GM21360 (cell line): Measurements from ENCODE around the gene MORN5.

Experiments used
- ATAC-seq: cut with Tn5 transposase; IDR thresholded peaks from one replicate; pipeline ENCODE4 v1.9.1; 2021; ENCODE audit warnings: mild to moderate bottlenecking, moderate library complexity; ENCODE audit not compliant: unreplicated experiment

MORN5 gene

DNA sequence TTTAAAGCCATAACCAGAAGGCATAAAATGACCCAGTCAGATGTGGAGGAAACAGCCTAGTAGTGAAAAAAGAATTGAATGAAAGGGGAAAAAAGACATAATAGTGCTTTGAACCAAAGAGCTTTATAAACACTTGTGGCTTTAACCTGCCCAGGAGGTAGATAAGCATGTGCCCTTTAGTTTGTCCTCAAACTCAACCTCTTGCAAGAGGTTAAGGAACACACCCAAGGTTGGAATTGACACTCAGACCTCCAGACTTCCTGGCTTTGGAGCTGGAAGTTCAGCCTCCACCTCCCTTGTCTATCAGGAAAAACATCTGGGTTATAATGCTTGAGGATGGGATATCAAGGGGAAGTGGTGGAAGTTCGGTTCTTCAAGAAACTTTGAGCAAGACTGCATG lies 16.4 kb upstream of the MORN5 start:
- ATAC-seq, result no peak

DNA sequence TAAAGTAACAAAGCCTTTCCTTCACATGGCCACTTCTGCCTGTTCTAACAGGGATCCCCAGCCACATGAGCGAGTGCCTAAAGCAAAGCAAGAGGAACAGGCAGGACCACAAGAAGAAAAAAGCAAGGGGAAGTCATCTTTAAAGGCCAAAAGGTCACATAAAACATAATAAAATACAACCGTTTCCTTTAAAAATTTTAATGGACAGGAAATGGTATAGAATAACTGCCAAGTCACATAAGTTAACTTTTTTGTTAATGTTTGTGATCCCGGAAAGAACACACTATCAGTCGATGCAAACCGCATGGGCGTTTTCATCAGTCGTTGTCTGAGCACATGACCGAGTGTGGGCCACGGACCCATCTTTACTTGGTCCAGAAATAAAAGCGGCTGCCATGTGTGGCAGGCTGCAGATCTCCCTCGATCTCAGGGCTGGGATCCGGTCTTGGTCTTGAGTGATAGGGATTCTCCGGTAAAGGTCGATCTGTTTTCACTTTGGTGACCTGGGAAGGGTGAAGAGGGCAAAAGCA lies 15.8 kb upstream of the MORN5 start:
- no peak for ATAC-seq

GRCh38 chr9:122144836-122145591 lies 14.7 kb upstream of the MORN5 start:
- ATAC-seq, result no peak

GRCh38 chr9:122145592-122145863 lies 14.2 kb upstream of the MORN5 start:
- ATAC-seq, result no peak

GRCh38 chr9:122151267-122151828 lies 8.4 kb upstream of the MORN5 start:
- no peak for ATAC-seq

GRCh38 chr9:122155796-122156195 lies 3.9 kb upstream of the MORN5 start:
- ATAC-seq, result no peak

- ATAC-seq, result no peak
These were observed 1.5 kb upstream of the MORN5 start for GRCh38 chr9:122158202-122158601.

DNA sequence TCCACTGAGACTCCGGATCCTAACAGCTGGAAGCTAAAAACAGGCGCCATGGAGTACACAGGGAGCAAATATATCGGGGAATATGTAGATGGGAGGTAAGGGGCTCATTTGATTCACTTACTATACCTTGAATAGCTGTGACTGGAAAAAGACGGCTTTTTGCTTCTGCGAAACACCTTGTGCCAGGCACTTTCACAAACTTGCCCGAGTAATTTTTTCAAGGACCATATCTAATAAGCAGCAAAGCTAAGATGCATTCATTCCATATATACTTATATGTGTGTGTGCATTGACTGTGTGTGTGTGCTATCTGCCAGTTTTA lies 178 bp downstream of the MORN5 start:
- ATAC-seq, result no peak

- no peak for ATAC-seq
These were observed 2.7 kb downstream of the MORN5 start for GRCh38 chr9:122162415-122162814.

- no peak for ATAC-seq
These were observed 4.6 kb downstream of the MORN5 start for GRCh38 chr9:122164286-122164685.

GRCh38 chr9:122168356-122168755 lies 8.6 kb downstream of the MORN5 start:
- no peak for ATAC-seq

DNA sequence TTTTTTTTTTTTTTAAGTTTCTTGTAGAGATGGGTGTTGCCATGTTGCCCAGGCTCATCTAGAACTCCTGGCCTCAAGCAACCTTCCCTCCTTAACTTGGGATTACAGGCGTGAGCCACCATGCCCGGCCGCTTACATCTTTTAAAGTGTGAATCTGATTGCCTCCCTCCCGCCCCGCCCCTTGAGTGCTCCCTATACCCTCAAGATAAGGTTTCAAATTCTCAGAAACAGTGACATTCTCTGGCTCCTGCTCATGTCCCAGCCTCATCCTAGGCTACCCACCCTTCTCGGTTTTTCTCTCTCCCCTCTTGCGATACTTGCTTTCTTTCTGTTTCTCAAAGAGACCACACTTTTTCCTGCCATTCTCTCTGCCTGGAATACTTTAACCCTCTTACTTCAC lies 12.4 kb downstream of the MORN5 start:
- no peak for ATAC-seq

- ATAC-seq, result no peak
These were observed 14.0 kb downstream of the MORN5 start for GRCh38 chr9:122173670-122174069.

DNA sequence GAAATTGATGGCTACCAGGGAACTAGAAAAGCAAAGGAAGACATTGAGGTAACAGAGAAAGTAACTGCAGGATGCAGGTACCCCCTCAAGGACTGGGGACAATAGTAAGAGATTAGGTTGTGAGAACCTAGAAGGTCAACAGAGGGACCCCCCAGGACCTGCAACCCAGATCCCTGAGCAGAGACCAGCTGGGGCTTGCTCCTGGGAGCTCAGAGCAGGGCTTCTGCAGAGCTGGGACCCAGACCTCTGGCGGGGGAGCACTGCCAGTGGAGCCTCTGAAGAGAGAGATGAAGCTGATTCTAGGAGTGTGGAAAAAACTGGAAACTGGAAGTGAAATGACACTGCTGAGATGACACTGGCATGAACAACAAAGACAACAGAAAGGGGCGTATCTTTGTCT lies 17.2 kb downstream of the MORN5 start:
- no peak for ATAC-seq

- no peak for ATAC-seq
These were observed 19.5 kb downstream of the MORN5 start for GRCh38 chr9:122179054-122179689.

DNA sequence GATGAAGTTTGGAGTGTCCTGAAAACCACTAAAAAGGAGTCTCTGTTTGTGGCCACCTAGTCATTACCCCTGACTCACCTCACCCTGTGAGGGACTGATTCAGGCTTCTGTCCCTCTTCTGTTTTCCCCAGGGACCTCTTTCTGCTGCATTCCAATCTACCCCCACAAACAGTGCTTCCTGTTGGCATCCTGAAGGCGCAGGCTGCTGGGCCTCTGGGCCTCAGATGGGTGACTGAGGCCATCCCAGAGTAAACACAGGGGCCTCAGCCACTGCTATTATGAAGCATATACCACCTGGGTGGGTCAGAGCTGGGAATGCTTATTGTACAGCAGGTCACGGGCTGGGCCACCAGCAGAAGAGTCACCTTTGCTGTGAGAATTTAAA lies 20.0 kb downstream of the MORN5 start:
- ATAC-seq, result no peak

GRCh38 chr9:122180633-122181032 lies 20.9 kb downstream of the MORN5 start:
- no peak for ATAC-seq

DNA sequence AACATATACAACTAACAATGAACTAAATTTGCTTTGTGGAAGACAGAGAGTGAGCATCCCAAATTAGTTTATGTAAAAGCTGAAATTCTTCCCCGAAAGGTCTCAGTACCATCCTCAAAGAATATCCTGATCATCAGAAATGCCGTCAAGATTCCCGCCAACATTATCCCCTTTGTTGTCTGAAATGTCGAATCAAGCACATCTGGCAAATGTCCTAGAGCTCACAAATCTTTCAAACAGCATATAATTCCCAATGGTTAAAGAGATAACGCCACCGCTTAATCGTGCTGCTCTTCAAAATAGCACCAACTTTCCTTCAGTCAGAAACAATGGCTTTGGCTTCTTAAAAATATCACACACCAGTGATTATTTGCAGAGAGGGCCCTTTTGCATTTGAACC lies 23.8 kb downstream of the MORN5 start:
- no peak for ATAC-seq

- ATAC-seq, result no peak
These were observed 24.8 kb downstream of the MORN5 start for GRCh38 chr9:122184551-122184950.

DNA sequence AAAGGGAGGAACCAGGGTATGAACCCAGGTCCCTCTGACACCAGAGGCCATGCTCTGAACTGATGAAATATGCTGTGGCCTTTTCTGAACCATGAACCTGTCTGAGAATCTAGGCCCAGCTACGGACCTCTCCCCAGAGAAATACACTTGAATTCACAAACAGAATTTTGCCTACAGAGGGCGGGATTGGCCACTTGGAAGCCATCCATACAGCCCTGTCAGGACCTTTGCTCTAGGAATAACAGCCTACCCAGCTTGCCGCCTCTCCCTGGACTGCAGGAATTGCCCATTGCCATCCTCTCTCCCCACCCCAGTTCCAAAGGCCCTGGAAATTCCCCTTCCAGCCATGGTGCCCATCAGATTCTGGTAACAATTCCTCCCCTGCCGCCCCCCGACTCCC lies 26.6 kb downstream of the MORN5 start:
- ATAC-seq, result no peak

DNA sequence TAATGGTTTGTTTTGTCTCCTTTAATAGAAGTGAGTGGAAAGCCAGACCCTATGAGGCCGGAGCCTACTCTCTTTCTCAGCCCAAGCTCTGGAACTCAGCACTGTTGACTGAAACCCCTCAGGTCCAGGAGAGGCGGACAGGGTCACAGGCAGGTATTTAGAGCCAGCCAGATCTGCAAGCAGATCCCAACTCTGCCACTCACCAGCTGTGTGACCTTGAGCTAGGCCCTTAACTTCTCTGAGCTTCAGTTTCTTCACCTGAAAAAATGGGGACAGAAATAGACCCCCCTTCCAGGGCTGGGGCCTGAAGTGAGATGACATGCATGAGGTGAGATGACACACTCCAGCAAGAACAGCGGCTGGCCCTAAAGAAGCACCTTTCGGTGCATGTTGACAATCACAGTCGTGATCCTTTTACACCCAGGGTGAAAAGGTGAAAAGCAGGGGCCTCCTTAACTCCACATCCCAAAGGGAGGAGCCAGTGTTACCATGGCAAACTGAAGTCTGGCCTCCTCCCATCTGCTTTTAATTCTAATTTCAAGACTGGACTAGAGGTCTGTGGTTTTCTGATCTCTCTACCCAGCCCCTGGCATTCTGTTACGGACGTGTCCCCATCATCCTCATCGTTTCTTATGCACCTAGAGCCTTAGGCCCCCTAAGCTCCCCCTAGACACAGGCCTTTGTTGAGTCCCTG lies 27.2 kb downstream of the MORN5 start:
- ATAC-seq, result no peak

DNA sequence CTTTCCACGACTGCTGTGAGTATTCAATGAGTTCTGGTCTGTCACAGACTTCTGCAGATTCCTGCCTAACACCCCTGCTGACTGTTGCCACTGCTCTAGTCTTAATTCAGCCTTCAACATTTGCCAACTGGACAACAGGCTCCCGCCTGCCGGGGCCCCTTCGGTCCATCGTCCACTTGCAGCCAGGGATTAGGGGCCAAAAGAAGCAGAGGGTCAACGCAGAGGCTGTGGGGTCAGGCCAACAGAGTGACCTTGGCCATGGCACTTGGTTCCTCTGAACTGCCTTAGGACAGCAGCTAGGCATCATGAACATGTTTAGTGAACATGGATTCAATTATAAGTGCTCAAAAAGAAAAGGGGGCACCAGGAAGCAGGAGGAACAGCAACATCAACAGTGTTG lies 28.7 kb downstream of the MORN5 start:
- ATAC-seq, result no peak
